GM19240 (cell line): ENCODE measurements around the gene SEC24C.
A peak's percentile ranks its signal among the peaks of the same experiment; 100 is the strongest.
"Not testable (repeated sequence)": the region's sequence is repeated elsewhere in the genome, so short reads cannot be mapped to it uniquely, and the experiment has no call there.

Source experiments
- DNase-seq: peaks from one replicate; pipeline ENCODE4 v3.0.0; 2011; ENCODE audit warnings: low spot score; ENCODE audit not compliant: insufficient read length

Gene SEC24C

DNA sequence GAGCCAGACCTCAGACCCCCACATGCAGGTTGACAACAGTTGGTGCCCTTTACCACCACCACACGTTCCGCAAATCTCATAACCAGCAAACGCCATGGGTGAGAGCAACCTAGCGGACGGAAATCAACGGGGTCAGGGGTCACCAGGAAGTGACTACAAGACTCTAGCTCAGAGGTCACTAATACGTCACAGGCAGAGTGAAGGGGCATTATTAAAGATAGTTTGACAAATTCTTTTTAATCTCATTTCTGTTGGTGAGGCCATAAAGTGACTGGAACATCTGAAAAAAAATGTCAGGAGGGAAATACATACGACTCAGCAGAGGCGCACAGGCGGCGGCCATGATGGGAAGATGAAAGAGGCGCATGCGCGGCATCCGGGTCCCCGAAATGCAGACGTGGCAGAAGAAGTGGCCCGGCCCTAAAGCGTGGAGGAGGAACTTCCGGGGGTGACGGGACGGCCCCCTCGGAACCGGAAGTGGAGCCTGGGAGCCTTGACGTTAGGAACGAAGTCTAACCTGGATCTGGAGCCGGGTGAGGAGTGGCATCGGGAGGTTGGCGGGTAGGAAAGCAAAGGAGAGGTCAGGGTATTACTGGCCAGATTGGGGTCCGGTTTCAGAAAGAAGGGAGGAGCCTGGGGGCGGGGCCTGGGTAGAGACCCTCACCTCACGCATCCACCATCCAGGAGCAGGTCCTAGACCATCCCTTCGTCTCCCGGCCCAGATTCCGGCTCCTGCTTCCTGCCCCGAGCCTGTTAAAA lies at the start of gene SEC24C:
Gene SEC24C (plus strand): TSS at position 468 of the 759 bp plus-strand sequence. CDS start 2,461 bp downstream, outside the sequence.
- DNase-seq: peak; percentile 85

GRCh38 chr10:73695302-73695701 lies 48.9 kb upstream of the SEC24C start:
- DNase-seq: not testable (repeated sequence)

GRCh38 chr10:73697675-73698159 lies 46.5 kb upstream of the SEC24C start, which contains the start of gene AGAP5:
Gene AGAP5, minus strand, starts transcription at chr10:73698109. Its CDS starts 354 bp downstream, at chr10:73697755.
- DNase-seq: not testable (repeated sequence)

- not testable (repeated sequence) for DNase-seq
Measured at GRCh38 chr10:73698819-73699218, 45.4 kb upstream of the SEC24C start.

DNA sequence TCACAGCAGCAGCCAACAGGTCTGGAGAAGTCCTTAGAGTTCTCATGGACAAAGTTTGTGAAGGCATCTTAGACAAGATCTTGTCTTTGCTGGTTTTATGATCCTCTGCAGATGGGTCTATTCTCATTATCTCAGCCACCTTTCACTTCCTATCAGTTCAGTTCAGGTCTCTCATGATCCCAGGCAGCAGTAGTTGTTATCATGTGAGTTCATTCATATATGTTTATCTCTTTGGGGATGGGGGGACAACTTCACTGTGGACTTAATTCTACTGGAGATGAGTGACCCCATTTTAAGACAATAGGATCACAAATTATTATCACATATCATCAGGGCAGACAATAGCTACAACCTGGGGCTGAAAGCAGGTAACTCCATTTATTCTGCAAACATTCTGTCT lies 40.2 kb upstream of the SEC24C start:
- not testable (repeated sequence) for DNase-seq

GRCh38 chr10:73705506-73706072 lies 38.6 kb upstream of the SEC24C start:
- DNase-seq: not testable (repeated sequence)

GRCh38 chr10:73706488-73706887 lies 37.7 kb upstream of the SEC24C start:
- DNase-seq: not testable (repeated sequence)

- DNase-seq: not testable (repeated sequence)
Measured at GRCh38 chr10:73707628-73708027, 36.5 kb upstream of the SEC24C start.

DNA sequence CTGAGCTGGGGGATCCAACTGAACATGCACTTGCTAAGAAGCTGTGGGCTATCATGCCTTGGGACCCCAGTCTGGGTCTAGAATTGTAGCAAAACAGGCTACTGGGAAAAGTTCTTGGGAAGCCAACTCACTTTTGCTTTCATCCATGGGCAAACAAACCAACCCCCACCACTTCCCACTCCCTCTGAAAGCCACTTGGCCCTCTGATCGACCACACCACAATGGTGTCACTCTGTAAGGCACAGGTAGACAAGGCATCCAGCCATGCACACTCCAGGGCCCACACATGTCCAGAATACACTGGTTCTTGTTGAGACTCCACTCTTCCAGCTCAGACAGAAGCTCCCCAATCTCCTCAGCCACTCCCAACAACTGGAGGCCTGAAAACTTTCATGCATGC lies 36.0 kb upstream of the SEC24C start:
- not testable (repeated sequence) for DNase-seq

GRCh38 chr10:73711683-73712082 lies 32.5 kb upstream of the SEC24C start:
- DNase-seq: not testable (repeated sequence)

- DNase-seq: not testable (repeated sequence)
Measured at GRCh38 chr10:73713912-73714311, 30.3 kb upstream of the SEC24C start.

DNA sequence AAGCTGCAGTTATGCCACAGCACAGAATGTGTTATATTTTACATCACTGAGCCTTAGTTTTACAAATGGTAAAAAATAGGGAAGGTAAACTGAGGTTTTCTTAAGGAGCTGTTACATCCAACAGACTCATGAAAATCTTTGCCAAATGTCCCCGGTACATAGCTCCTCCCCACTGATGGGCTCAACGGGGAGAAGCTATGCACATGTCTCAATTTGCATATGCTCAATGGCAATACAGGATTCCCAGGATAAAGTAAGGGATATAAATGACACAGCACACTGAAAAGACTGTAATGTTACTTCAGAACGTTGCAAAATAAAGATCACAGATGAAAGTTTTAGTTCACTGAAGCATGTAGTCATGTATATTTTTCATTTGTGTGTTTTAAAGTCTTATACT lies 29.7 kb upstream of the SEC24C start:
- DNase-seq: not testable (repeated sequence)

- DNase-seq: not testable (repeated sequence)
Measured at GRCh38 chr10:73715179-73716156, 28.7 kb upstream of the SEC24C start.

DNA sequence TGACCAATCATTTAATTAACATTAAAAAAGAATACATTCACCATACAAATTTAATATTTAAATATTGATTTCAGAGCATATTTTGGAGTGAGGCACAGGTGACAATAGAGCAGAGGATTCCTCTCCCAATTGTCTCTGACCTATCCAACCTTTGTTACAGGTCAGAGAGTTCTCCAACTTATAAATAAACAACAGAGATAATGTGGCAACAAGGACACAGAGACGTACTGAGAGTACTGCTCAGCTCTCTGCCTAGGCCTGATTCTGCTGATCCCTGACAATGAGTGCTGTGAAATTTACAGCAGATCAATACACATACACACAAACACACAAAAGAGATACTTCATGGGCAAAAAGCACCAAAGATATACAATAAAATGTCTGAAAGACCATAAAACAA lies 27.9 kb upstream of the SEC24C start:
- DNase-seq: no peak

- no peak for DNase-seq
Measured at GRCh38 chr10:73717556-73717955, 26.6 kb upstream of the SEC24C start.

DNA sequence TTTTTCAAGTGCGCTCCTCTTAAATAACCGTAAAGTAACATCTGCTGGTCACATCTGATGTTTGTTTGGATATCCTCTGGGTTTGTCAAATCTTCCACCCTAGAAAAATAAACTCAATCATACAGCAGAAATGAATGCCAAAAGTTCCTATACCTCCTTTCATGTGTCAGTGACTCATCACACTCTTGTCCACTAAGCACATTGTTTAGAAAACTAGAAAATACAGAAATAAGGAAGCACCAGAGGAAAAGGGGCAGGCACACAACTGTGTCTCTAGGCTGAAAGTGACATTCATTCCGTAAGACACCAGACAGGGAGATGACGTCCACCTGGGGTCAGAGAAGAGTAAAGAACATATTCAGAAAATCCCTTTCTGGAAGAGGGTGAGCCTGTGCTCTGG lies 23.6 kb upstream of the SEC24C start:
- not testable (repeated sequence) for DNase-seq

DNA sequence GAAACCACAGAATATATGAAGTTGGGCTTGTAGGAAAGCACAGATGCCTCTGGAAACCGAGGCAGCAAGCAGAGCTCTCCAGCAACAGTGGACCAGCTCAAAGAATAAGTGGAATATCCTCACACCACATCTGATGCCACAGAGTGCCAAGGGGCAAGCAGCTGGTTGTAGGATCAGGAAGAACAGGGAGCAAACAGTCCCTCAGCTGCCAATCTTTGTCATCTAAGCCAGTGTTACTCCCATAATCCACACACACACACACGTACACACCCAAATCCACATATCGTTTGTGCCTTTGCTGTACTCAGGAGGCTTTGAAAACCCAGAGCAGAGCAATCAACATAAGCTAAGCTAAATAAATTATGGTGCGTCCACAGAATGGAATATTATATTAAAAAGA lies 20.7 kb upstream of the SEC24C start:
- no peak for DNase-seq

- DNase-seq: not testable (repeated sequence)
Measured at GRCh38 chr10:73729781-73730152, 14.4 kb upstream of the SEC24C start.

GRCh38 chr10:73730153-73730906 lies 13.8 kb upstream of the SEC24C start:
- peak; percentile 38 for DNase-seq

DNA sequence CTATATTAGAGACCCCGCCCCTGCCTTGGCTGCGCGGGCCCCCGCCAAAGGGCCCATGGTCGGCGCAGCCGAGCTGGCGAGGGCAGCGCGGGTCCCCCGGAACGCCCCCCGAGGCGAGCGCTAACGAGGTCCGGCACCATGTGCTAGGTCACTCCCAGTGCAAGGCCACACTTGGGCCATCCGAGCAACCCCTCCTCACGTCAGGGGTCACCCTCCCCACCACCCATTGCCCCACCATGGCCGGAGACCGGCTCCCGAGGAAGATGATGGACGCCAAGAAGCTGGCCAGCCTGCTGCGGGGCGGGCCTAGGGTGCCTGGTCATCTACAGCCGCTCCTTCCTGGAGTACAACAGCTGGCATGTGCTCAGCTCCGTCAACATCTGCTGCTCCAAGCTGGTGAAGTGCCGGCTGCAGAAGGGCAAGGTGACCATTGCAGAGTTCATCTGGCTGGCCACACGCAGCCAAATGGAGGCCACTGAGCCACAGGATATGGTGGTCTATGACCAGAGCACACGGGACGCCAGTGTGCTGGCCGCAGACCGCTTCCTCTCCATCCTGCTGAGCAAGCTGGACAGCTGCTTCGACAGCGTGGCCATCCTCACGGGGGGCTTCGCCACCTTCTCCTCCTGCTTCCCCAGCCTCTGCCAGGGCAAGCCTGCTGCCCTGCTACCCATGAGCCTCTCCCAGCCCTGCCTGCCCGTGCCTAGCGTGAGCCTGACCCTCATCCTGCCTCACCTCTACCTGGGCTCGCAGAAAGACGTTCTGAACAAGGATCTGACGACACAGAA lies 12.4 kb upstream of the SEC24C start:
- DNase-seq: no peak
